PC-3 (cell line): ENCODE data around the gene ARHGEF25. TPM values are rescaled to one million over a fixed set of nuclear protein-coding genes. Genes with fewer than 3 reads are reported as not detected.

Experiments used
- ATAC-seq: fragments of 200-7000 bp; cut with Tn5 transposase; 2 replicates; pipeline ENCODE4 v1.9.1; 2020; ENCODE audit warnings: mild to moderate bottlenecking, moderate library complexity
- BruUV-seq: library from RNA; stranded (reverse); fragments of 400-500 nt; replicated peaks from 2 replicates; lab custom pipeline; 2021; lab: Mats Ljungman, UMichigan
- CTCF ChIA-PET: fragments of 300-600 bp; sonication (Branson Sonifier 250); formaldehyde crosslinking; loops from one replicate; lab custom pipeline; 2022; ENCODE audit warnings: antibody characterized with exemption; lab: Charles Lee
- POLR2A ChIA-PET: fragments of 300-600 bp; sonication (Branson Sonifier 250); formaldehyde crosslinking; loops from one replicate; lab custom pipeline; 2022; ENCODE audit warnings: antibody characterized with exemption; ENCODE audit not compliant: unreplicated experiment; lab: Charles Lee
- DNase-seq: peaks from one replicate; pipeline ENCODE4 v3.0.0-alpha.2; 2015
- H2AFZ ChIP-seq: fragments of 300-600 bp; sonication (generic); 2 replicates; pipeline ENCODE4 v1.6.0; 2016; ENCODE audit warnings: antibody characterized with exemption, low read length
- H3F3A ChIP-seq: fragments of 300-600 bp; sonication (generic); one replicate; pipeline ENCODE4 v1.6.0; 2017; ENCODE audit warnings: antibody characterized with exemption, low read length, control low read depth, mild to moderate bottlenecking; ENCODE audit not compliant: unreplicated experiment
- H3K27ac ChIP-seq: fragments of 300-600 bp; sonication (generic); 2 replicates; pipeline ENCODE4 v1.5.1; 2016; ENCODE audit warnings: mild to moderate bottlenecking, low read length
- H3K27me3 ChIP-seq: fragments of 300-600 bp; sonication (generic); 2 replicates; pipeline ENCODE4 v1.6.1; 2016; ENCODE audit warnings: low read length, mixed read lengths
- H3K36me3 ChIP-seq: fragments of 300-600 bp; sonication (generic); 2 replicates; pipeline ENCODE4 v1.6.1; 2016; ENCODE audit warnings: low read depth, mixed run types, low read length, mixed read lengths
- H3K4me1 ChIP-seq: fragments of 300-600 bp; sonication (generic); 2 replicates; pipeline ENCODE4 v1.5.1; 2016; ENCODE audit warnings: low read length; ENCODE audit not compliant: insufficient read depth
- H3K4me2 ChIP-seq: fragments of 300-600 bp; sonication (generic); 2 replicates; pipeline ENCODE4 v1.6.0; 2016; ENCODE audit warnings: low read length
- H3K4me3 ChIP-seq: fragments of 300-600 bp; sonication (generic); 2 replicates; pipeline ENCODE4 v1.5.1; 2016; ENCODE audit warnings: mild to moderate bottlenecking, low read length, mixed read lengths
- H3K79me2 ChIP-seq: fragments of 300-600 bp; sonication (generic); 2 replicates; pipeline ENCODE4 v1.6.1; 2017; ENCODE audit warnings: low read length, mixed read lengths
- H3K9ac ChIP-seq: fragments of 300-600 bp; sonication (generic); 2 replicates; pipeline ENCODE4 v1.6.0; 2016; ENCODE audit warnings: mild to moderate bottlenecking, low read length
- H3K9me2 ChIP-seq: fragments of 300-600 bp; sonication (generic); replicated peaks from 2 replicates; pipeline ENCODE4 v1.6.1; 2016; ENCODE audit warnings: mixed run types, low read length, mixed read lengths
- H3K9me3 ChIP-seq: fragments of 300-600 bp; sonication (generic); 2 replicates; pipeline ENCODE4 v1.6.1; 2016; ENCODE audit warnings: low read length, mixed read lengths
- H4K20me1 ChIP-seq: fragments of 300-600 bp; sonication (generic); 2 replicates; pipeline ENCODE4 v1.6.1; 2016; ENCODE audit warnings: low read length, mixed read lengths
- EZH2 ChIP-seq: fragments of 300-600 bp; sonication (generic); IDR thresholded peaks from one replicate; pipeline ENCODE4 v1.6.1; 2017; ENCODE audit warnings: antibody characterized with exemption, mild to moderate bottlenecking, low read length; ENCODE audit not compliant: unreplicated experiment
- EZH2phosphoT487 ChIP-seq: fragments of 300-600 bp; sonication (generic); IDR thresholded peaks from 2 replicates; pipeline ENCODE4 v1.6.1; 2018; ENCODE audit warnings: mild to moderate bottlenecking, antibody characterized with exemption, low read length, borderline replicate concordance
- intact Hi-C: fragments of 100-400 bp; cut with micrococcal nuclease; formaldehyde crosslinking; loops from 2 replicates; pipeline ENCODE4 v1.9.0; 2023
- total RNA-seq: library from RNA; depleted of rRNA; stranded (reverse); fragments of >200 nt; gene quantifications from 2 replicates; pipeline ENCODE4 v1.2.3, GENCODE V29; 2014
- TF ChIP-seq, protein P1 (sequence below): fragments of 300-600 bp; sonication (generic); conservative IDR thresholded peaks from 2 replicates; pipeline ENCODE4 v1.5.1; 2017; ENCODE audit warnings: antibody characterized with exemption, low read depth, mild to moderate bottlenecking, low read length

ARHGEF25 gene
- total RNA-seq, 1 experiment from 2014 or later: 10.0 TPM

DNA sequence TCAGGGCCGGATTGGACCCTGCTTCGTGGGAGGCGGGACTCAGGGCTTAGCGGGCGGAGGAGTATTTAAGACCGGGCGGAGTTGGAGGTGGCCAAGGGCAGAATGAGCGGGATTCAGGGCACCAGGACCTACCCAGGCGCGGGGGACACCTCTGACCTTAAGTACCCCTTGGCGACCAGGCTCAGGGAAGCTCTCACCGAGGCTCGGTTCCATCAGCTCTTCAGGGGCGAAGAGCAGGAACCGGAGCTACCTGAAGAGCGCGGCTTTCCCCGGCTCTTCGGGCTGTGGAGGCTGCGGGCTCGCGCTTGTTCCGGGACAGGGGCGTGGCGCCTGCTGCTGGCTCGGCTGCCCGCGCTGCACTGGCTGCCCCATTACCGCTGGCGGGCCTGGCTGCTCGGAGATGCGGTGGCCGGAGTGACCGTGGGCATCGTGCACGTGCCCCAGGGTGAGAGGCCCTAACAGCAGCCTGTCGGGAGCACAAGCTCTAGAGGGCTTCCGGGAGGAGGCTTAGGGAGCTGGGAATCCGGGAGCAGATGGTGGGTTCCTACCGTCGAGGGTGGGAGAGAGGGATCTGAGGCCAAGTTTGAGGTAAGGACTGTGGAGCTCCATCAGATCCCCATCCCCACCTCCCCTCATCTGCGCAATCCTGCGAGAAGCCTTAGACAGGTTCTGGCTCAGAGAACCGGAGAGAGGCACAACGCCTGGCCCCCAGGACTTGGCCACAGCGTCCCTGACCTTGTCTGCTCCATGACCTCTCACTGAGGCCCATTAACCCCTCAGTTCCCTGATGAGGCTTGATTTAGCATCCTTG is 8.4 kb downstream of the ARHGEF25 start:
- Histone ChIP-seq H4K20me1 (no peaks in the 10 kb centered on the region), H3F3A (no peaks in the 10 kb centered on the region), H3K79me2 (no peaks in the 10 kb centered on the region), H3K36me3 (no peaks in the 10 kb centered on the region), H3K9ac (no peak overlapping the region), H3K27me3 (peaks cover 15% of the 10 kb centered on the region), H2AFZ (no peak overlapping the region), H3K27ac (no peak overlapping the region), H3K4me3 (no peak overlapping the region), H3K9me3 (no peaks in the 10 kb centered on the region), H3K4me2 (no peak overlapping the region), H3K4me1 (no peaks in the 10 kb centered on the region), H3K9me2 (no peaks in the 10 kb centered on the region)
- intact Hi-C loops: no loop called here
- ATAC-seq (no peak), DNase-seq (no peak)
- TF ChIP-seq EZH2phosphoT487 (no peak), EZH2 (no peak)
- TF ChIP-seq, protein P1, sequence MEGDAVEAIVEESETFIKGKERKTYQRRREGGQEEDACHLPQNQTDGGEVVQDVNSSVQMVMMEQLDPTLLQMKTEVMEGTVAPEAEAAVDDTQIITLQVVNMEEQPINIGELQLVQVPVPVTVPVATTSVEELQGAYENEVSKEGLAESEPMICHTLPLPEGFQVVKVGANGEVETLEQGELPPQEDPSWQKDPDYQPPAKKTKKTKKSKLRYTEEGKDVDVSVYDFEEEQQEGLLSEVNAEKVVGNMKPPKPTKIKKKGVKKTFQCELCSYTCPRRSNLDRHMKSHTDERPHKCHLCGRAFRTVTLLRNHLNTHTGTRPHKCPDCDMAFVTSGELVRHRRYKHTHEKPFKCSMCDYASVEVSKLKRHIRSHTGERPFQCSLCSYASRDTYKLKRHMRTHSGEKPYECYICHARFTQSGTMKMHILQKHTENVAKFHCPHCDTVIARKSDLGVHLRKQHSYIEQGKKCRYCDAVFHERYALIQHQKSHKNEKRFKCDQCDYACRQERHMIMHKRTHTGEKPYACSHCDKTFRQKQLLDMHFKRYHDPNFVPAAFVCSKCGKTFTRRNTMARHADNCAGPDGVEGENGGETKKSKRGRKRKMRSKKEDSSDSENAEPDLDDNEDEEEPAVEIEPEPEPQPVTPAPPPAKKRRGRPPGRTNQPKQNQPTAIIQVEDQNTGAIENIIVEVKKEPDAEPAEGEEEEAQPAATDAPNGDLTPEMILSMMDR: no peak
- no TSS peak for BruUV-seq
- ChIA-PET POLR2A (no interaction called here), CTCF (no interaction called here)

- TF ChIP-seq EZH2phosphoT487 (no peak), EZH2 (no peak)
- TF ChIP-seq, protein P1: no peak
- POLR2A ChIA-PET: no interaction called here
- BruUV-seq: no TSS peak
- Histone ChIP-seq H2AFZ (no peak overlapping the region), H3K27ac (no peak overlapping the region), H3K9ac (no peak overlapping the region), H3F3A (no peaks in the 10 kb centered on the region), H3K4me1 (no peaks in the 10 kb centered on the region), H3K79me2 (no peaks in the 10 kb centered on the region), H3K36me3 (no peaks in the 10 kb centered on the region), H3K4me3 (no peak overlapping the region), H3K9me3 (no peaks in the 10 kb centered on the region), H3K9me2 (no peaks in the 10 kb centered on the region), H3K27me3 (peaks cover 15% of the 10 kb centered on the region), H3K4me2 (no peak overlapping the region), H4K20me1 (no peaks in the 10 kb centered on the region)
- ATAC-seq (no peak), DNase-seq (no peak)
- intact Hi-C loops: no loop called here
- CTCF ChIA-PET: interaction anchor here (0.6 to 0.8 kb wide), 2 partner anchors 28 to 35 kb away, joined by 3 to 4 read pairs; no protein-coding TSS in a partner anchor
These were observed 9.2 kb downstream of the ARHGEF25 start for GRCh38 chr12:57620245-57620935.
